Skin of body (tissue), 2 donors: ENCODE measurements around the gene MYL6. TPM values are rescaled to one million over a fixed set of nuclear protein-coding genes. Genes with fewer than 3 reads are reported as not detected.

ENCODE experiments used
- DNase-seq: peaks from one replicate; lab custom pipeline; 2025; lab: John Stamatoyannopoulos, UW
- total RNA-seq: library from RNA; depleted of rRNA; stranded (reverse); fragments of >200 nt; gene quantifications from one replicate; pipeline ENCODE4 v1.2.3, GENCODE V29; 2014

The MYL6 gene
- total RNA-seq, 1 donor from 2014 or later = 1,018 TPM

GRCh38 chr12:56129206-56129941 lies 28.8 kb upstream of the MYL6 start:
- DNase-seq = no peak

DNA sequence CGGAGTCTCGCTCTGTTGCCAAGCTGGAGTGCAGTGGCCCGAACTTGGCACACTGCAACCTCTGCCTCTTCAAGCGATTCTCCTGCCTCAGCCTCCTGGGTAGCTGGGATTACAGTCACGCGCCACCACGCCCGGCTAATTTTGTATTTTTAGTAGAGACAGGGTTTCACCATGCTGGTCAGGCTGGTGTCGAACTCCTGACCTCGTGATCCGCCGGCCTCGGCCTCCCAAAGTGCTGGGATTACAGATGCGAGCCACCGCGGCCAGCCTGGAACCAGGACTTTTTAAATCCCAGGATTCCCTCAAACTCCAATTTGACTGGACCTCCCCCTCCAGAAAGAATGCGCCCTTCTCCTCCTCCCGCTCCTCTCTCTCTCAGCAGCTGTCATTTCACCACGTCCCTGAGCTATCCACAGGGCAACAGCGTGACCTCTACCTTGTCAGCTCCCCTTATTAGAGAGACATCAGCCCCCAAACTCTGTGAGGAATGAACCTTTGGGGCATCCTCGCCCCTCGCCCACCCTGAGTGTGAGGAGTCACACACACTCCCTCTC lies 28.1 kb upstream of the MYL6 start:
- DNase-seq = no peak

DNA sequence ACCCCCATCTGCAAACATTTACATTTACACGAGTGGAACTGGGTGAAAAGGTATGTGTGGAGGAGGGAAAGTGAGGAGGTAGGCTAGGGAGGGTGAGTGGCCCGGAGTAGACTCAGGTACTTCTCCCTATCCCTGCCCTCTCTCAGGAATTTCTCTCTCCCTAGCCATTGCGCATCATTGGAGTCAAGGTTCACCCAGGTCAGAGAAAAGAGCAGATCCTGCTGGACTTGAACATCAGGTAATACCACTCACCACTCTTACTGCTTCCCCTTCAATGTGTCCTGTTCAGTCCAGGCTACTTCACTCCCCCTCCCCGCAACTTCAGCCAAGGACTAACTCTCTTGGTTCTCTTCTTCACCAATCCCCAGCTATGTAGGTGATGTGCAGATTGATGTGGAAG lies 27.3 kb upstream of the MYL6 start:
- no peak for DNase-seq

GRCh38 chr12:56134897-56135296 lies 23.3 kb upstream of the MYL6 start:
- DNase-seq = no peak

DNA sequence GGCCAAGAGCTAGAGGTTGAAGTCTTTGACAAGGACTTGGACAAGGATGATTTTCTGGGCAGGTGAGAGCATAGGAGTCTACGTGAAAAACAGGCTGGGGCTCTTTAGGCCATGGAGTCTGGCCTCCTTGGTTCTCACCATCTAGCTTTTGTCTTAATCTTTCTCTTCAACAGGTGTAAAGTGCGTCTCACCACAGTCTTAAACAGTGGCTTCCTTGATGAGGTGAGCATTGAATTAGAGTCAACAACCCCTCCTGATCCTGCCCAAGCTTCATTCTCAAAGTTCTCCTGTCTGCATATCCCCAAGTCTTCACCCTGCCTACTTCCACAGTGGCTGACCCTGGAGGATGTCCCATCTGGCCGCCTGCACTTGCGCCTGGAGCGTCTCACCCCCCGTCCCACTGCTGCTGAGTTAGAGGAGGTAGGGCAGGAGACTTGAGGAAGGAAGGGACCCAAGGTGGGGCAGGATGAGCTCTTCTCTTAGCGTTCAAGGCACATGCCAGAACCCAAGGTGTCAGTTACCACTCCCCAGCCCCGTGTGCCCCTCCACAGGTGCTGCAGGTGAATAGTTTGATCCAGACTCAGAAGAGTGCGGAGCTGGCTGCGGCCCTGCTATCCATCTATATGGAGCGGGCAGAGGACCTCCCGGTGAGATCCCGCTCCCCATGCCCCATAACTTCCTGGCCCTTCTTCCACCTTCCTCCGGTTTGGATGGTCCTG lies 20.1 kb upstream of the MYL6 start:
- DNase-seq = no peak

GRCh38 chr12:56141946-56142784 lies 16.0 kb upstream of the MYL6 start:
- no peak for DNase-seq

- no peak for DNase-seq
Observed at GRCh38 chr12:56143217-56143616, 14.9 kb upstream of the MYL6 start.

DNA sequence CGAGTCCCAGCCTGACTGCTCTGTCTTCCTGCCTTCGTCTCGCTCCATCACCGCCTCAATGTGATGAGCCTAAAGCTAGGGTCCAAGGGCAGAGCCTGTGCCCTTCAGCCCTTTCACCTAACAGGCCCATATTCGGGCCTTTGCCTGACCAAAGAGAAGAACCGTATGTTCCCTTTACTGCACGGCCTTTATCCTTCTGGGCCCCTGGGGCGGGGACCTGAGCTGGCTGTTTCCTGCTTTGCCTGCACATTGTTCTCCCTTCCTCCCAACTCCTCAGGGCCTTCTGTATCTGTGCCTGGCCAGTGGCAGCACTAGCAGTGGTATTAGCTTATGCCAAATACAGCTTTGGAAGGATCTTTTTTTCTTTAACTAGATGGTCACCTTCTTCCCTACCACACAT lies 14.3 kb upstream of the MYL6 start:
- DNase-seq = no peak

GRCh38 chr12:56145217-56145616 lies 12.9 kb upstream of the MYL6 start:
- DNase-seq = no peak

DNA sequence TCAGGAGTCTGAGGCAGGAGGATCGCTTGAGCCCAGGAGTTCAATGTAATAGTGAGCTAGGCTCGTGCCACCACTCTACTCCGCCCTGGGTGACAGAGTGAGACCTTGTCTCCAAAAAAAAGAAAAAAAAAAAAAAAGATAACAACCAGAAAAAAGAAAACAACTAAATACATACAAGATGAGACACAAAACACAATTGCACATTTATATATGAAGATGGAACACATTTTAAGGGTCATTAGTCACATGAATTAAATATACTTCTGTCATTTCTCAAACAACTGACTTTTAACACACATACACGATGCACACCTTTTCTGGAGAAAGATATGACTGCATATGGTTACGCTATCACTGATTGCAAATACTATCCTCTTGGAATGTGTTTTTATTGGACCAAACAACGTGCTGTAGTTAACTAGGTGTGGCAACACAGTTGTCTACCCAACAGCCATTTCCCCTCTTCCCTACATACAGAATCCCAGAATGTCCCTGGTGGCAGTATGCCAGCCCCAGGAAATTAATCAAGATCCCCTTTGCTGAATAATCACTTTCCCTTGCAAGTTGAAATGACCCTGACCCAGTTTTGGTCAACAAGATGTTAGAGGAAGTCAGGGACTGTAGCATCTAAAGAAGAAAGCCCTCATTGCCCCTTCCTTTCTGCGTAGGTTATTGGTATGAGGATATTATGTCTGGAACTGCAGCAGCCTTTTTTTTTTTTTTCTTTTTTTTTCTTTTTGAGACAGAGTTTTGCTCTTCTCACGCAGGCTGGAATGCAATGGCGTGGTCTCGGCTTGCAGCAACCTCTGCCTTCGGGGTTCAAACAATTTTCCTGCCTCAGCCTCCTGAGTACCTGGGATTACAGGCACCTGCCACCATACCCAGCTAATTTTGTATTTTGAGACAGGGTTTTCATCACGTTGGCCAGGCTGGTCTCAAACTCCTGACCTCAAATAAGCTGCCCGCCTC lies 11.4 kb upstream of the MYL6 start:
- no peak for DNase-seq

DNA sequence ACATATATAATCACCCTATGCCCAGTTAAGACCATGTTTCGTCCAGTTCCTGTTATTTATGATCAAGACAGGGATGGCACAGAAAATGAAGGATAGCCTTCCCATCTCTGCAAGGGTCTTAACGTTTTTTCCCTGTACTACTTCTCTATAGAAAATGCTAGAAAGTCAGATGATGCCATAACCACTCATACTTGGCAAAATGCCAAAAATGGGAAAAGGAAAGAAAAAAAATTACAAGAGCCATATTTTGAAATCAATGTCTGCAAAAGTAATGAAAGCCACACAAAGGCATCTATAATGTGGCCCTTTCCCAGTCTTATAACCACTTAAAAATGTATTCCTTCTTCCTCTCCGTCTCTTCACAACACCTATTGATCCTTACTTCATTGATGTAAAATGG lies 7.6 kb upstream of the MYL6 start:
- DNase-seq = no peak

- DNase-seq = no peak
Observed at GRCh38 chr12:56151672-56152131, 6.5 kb upstream of the MYL6 start.

GRCh38 chr12:56152132-56152755 lies 5.9 kb upstream of the MYL6 start, which contains the start of gene MYL6B:
TSS of gene MYL6B (plus strand) at chr12:56152587. CDS start at chr12:56153919, 1,332 bp downstream.
- DNase-seq = peak; percentile 90

DNA sequence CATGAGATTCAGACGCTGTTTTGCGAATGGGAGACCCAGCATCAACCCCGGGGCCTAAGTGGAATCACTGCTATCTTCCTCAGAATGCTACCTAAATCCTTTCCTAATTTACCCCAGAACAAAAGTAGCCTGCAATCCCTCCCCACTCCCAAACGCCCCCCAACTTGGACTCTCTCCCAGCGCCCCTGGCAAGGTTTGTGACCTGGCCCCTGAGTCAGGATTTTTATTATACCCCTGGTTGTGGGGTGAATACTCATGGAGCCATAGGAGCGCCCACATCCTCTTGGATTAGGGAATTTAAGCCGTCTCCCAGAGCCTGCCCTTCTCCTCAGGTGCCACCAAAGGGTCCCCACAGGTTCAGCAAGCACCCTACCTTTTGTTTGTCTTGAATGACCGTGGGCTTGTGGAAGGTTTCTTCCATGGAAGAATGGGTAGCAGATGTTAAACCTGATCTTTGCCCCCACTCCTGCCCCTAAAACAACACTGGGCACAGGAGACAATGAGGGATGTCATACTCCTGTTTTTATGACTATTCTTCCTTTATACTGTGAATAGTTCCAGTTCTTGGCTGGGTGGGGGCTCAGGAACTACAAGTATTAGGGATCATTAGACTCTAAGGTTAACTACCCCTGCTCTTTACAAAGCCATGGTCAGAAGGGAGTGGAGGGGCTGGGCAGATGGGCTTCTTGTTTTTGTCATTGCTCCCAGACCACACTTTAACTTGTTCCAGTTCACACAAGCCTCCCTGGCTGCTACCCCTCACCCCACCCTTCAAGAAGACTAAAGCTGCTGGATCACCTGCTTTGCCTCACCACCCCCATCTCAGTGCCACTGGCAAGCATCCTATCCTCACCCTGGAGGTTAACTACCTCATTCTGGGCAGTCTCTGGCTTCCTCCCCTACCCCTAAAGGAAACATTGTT lies 5.1 kb upstream of the MYL6 start:
- DNase-seq = no peak

GRCh38 chr12:56153678-56154065 lies 4.5 kb upstream of the MYL6 start:
- DNase-seq = no peak

- no peak for DNase-seq
Observed at GRCh38 chr12:56154246-56154771, 3.9 kb upstream of the MYL6 start.

DNA sequence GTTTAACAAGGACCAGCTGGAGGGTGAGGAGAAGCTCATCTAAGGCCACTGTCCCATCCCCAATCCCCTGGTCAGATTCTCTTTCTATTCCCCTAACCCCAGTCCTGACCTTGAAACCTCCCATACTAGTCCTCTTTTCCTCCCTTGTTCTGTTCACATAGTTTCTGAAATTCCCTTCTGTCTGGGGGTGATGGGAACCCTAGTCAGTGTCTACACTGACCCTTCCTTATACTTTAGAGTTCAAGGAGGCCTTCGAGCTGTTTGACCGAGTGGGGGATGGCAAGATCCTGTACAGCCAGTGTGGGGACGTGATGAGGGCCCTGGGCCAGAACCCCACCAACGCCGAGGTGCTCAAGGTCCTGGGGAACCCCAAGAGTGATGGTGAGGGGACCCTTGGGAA lies 3.3 kb upstream of the MYL6 start:
- no peak for DNase-seq

GRCh38 chr12:56155256-56155845 lies 2.8 kb upstream of the MYL6 start:
- no peak for DNase-seq
